HFF-Myc (cell line): ENCODE measurements around the gene PRRC2B.

ENCODE experiments used
- DNase-seq: peaks from one replicate; pipeline ENCODE4 v3.0.0-alpha.2; 2011; ENCODE audit warnings: low read depth; ENCODE audit errors: extremely low read depth
- H3K4me3 ChIP-seq: replicated peaks from 2 replicates; pipeline ENCODE4 v1.5.1; 2011; ENCODE audit warnings: low read depth, mild to moderate bottlenecking, control low read depth, low read length
- TF ChIP-seq, protein P1 (sequence below): IDR thresholded peaks from 2 replicates; pipeline ENCODE4 v1.5.1; 2012; ENCODE audit warnings: mild to moderate bottlenecking, low read depth, low read length, control low read depth; ENCODE audit errors: missing control alignments

PRRC2B gene

GRCh38 chr9:131481441-131482342, 87.8 kb downstream of the PRRC2B start:
- H3K4me3 ChIP-seq = no peak overlapping the region
- TF ChIP-seq, protein P1, sequence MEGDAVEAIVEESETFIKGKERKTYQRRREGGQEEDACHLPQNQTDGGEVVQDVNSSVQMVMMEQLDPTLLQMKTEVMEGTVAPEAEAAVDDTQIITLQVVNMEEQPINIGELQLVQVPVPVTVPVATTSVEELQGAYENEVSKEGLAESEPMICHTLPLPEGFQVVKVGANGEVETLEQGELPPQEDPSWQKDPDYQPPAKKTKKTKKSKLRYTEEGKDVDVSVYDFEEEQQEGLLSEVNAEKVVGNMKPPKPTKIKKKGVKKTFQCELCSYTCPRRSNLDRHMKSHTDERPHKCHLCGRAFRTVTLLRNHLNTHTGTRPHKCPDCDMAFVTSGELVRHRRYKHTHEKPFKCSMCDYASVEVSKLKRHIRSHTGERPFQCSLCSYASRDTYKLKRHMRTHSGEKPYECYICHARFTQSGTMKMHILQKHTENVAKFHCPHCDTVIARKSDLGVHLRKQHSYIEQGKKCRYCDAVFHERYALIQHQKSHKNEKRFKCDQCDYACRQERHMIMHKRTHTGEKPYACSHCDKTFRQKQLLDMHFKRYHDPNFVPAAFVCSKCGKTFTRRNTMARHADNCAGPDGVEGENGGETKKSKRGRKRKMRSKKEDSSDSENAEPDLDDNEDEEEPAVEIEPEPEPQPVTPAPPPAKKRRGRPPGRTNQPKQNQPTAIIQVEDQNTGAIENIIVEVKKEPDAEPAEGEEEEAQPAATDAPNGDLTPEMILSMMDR = no peak
- DNase-seq = no peak

DNA sequence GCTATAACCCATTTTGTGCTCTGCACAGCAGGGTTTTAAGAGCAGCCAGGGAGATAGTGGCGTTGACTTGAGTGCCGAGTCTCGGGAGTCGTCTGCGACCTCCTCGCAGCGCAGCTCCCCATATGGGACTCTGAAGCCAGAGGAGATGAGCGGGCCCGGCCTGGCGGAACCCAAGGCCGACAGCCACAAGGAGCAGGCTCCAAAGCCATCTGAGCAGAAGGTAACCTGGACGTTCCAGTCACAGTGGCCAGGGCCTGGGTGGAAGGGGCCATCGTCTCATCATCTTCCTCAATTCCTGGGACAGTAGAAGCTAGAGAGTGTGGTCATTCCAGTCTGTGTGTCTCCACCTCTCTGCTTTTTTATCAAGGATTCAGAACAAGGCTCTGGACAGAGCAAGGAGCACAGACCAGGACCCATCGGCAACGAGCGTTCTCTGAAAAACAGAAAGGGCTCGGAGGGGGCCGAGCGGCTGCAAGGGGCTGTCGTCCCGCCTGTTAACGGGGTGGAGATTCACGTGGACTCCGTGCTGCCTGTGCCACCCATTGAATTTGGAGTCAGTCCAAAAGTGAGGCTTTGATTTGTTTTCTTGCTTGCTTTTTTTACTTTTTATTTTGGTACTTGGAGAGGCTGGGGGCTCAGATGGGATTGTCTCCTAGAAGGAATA, 88.6 kb downstream of the PRRC2B start:
- DNase-seq = no peak
- no peak overlapping the region for H3K4me3 ChIP-seq
- TF ChIP-seq, protein P1 = no peak

- DNase-seq = no peak
- TF ChIP-seq, protein P1 = no peak
- no peak overlapping the region for H3K4me3 ChIP-seq
These were observed 89.6 kb downstream of the PRRC2B start for GRCh38 chr9:131483319-131484050.

GRCh38 chr9:131484051-131484445, 90.2 kb downstream of the PRRC2B start:
- H3K4me3 ChIP-seq = no peak overlapping the region
- DNase-seq = no peak
- TF ChIP-seq, protein P1 = no peak

- H3K4me3 ChIP-seq = no peak overlapping the region
- DNase-seq = no peak
- TF ChIP-seq, protein P1 = no peak
These were observed 90.8 kb downstream of the PRRC2B start for GRCh38 chr9:131484560-131485185.

GRCh38 chr9:131485206-131485605, 91.3 kb downstream of the PRRC2B start:
- DNase-seq = no peak
- no peak overlapping the region for H3K4me3 ChIP-seq
- TF ChIP-seq, protein P1 = no peak
